Activated naive CD4-positive, alpha-beta T cell treated with anti-CD3 and anti-CD28 coated beads for 36 hours (primary cell): Measurements from ENCODE around the gene GNB4. TPM values are rescaled to one million over a fixed set of nuclear protein-coding genes. Genes with fewer than 3 reads are reported as not detected.

Experiments
- CTCF ChIA-PET: fragments of 350-600 bp; sonication (Branson Sonifier 250); formaldehyde crosslinking; loops from one replicate; lab custom pipeline; 2021; ENCODE audit warnings: antibody characterized with exemption; lab: Charles Lee
- DNase-seq: peaks from one replicate; pipeline ENCODE4 v3.0.0-alpha.2; 2020
- H3K27ac Mint-ChIP-seq: one replicate; pipeline ENCODE4 v1.8.0; 2021; ENCODE audit warnings: mild to moderate bottlenecking, mixed read lengths
- H3K27me3 Mint-ChIP-seq: one replicate; pipeline ENCODE4 v1.8.0; 2021; ENCODE audit warnings: low read depth, mixed read lengths
- H3K36me3 Mint-ChIP-seq: one replicate; pipeline ENCODE4 v1.8.0; 2021; ENCODE audit warnings: low read depth, mixed read lengths
- H3K4me1 Mint-ChIP-seq: one replicate; pipeline ENCODE4 v1.8.0; 2021; ENCODE audit warnings: low read depth, mixed read lengths
- H3K4me3 Mint-ChIP-seq: one replicate; pipeline ENCODE4 v1.8.0; 2021; ENCODE audit warnings: mild to moderate bottlenecking, moderate library complexity, mixed read lengths
- H3K9me3 Mint-ChIP-seq: one replicate; pipeline ENCODE4 v1.8.0; 2021; ENCODE audit warnings: mixed read lengths
- intact Hi-C: fragments of 100-400 bp; cut with micrococcal nuclease; formaldehyde crosslinking; loops from one replicate; pipeline ENCODE4 v1.15.1; 2023
- total RNA-seq, 2 experiments: library from RNA; stranded (reverse); gene quantifications; one replicate each; pipeline ENCODE4 v1.2.3, GENCODE V29; 2021

GNB4 gene
- total RNA-seq, 2 experiments from 2014 or later, result 0.26 to 0.74 TPM

GRCh38 chr3:179432021-179432420, 19.2 kb downstream of the GNB4 start:
- no peaks in the 10 kb centered on the region for H3K36me3 Mint-ChIP-seq
- intact Hi-C loops, result no loop called here
- CTCF ChIA-PET, result no interaction called here
- no peak overlapping the region for H3K4me3 Mint-ChIP-seq
- H3K27me3 Mint-ChIP-seq, result peaks cover 6% of the 10 kb centered on the region
- no peak overlapping the region for H3K27ac Mint-ChIP-seq
- H3K9me3 Mint-ChIP-seq, result no peaks in the 10 kb centered on the region
- no peak for DNase-seq
- no peaks in the 10 kb centered on the region for H3K4me1 Mint-ChIP-seq

- CTCF ChIA-PET, result interaction anchor here (0.6 kb wide), 1 partner anchor 115 kb away, joined by 4 read pairs; no protein-coding TSS in a partner anchor
- H3K27ac Mint-ChIP-seq, result no peak overlapping the region
- intact Hi-C loops, result no loop called here
- no peaks in the 10 kb centered on the region for H3K36me3 Mint-ChIP-seq
- H3K27me3 Mint-ChIP-seq, result peaks cover 6% of the 10 kb centered on the region
- no peak for DNase-seq
- H3K4me1 Mint-ChIP-seq, result no peaks in the 10 kb centered on the region
- no peak overlapping the region for H3K4me3 Mint-ChIP-seq
- H3K9me3 Mint-ChIP-seq, result no peaks in the 10 kb centered on the region
These were observed 20.9 kb downstream of the GNB4 start for GRCh38 chr3:179430277-179430870.

- CTCF ChIA-PET, result no interaction called here
- no peak for DNase-seq
- intact Hi-C loops, result no loop called here
- Mint-ChIP-seq H3K4me3 (no peak overlapping the region), H3K27ac (no peak overlapping the region), H3K27me3 (peaks cover 6% of the 10 kb centered on the region), H3K36me3 (no peaks in the 10 kb centered on the region), H3K4me1 (no peaks in the 10 kb centered on the region), H3K9me3 (no peaks in the 10 kb centered on the region)
These were observed 22.3 kb downstream of the GNB4 start for GRCh38 chr3:179428876-179429548.

- Mint-ChIP-seq H3K4me3 (no peak overlapping the region), H3K9me3 (no peaks in the 10 kb centered on the region), H3K27ac (no peak overlapping the region), H3K27me3 (peaks cover 2% of the 10 kb centered on the region), H3K4me1 (no peaks in the 10 kb centered on the region), H3K36me3 (no peaks in the 10 kb centered on the region)
- CTCF ChIA-PET, result interaction anchor here (0.7 kb wide), 1 partner anchor 212 kb away, joined by 3 read pairs; no protein-coding TSS in a partner anchor
- no peak for DNase-seq
- intact Hi-C loops, result no loop called here
These were observed 26.2 kb downstream of the GNB4 start for GRCh38 chr3:179425075-179425474.

GRCh38 chr3:179421500-179421899, 29.8 kb downstream of the GNB4 start:
- Mint-ChIP-seq H3K27me3 (no peaks in the 10 kb centered on the region), H3K9me3 (no peaks in the 10 kb centered on the region), H3K36me3 (no peaks in the 10 kb centered on the region), H3K4me1 (no peaks in the 10 kb centered on the region), H3K4me3 (no peak overlapping the region), H3K27ac (no peak overlapping the region)
- intact Hi-C loops, result loop anchor here (1.0 kb wide), 1 partner anchor 137 kb away; no protein-coding TSS in a partner anchor
- CTCF ChIA-PET, result no interaction called here
- DNase-seq, result no peak

GRCh38 chr3:179418610-179419009, 32.7 kb downstream of the GNB4 start:
- Mint-ChIP-seq H3K27ac (no peak overlapping the region), H3K27me3 (no peaks in the 10 kb centered on the region), H3K36me3 (no peaks in the 10 kb centered on the region), H3K9me3 (no peaks in the 10 kb centered on the region), H3K4me3 (no peak overlapping the region), H3K4me1 (no peaks in the 10 kb centered on the region)
- CTCF ChIA-PET, result no interaction called here
- DNase-seq, result no peak
- intact Hi-C loops, result no loop called here

GRCh38 chr3:179416681-179417080, 34.6 kb downstream of the GNB4 start:
- intact Hi-C loops, result no loop called here
- Mint-ChIP-seq H3K4me3 (no peak overlapping the region), H3K4me1 (no peaks in the 10 kb centered on the region), H3K36me3 (no peaks in the 10 kb centered on the region), H3K9me3 (no peaks in the 10 kb centered on the region), H3K27ac (no peak overlapping the region), H3K27me3 (no peaks in the 10 kb centered on the region)
- DNase-seq, result no peak
- CTCF ChIA-PET, result no interaction called here

- H3K36me3 Mint-ChIP-seq, result no peaks in the 10 kb centered on the region
- no peak overlapping the region for H3K27ac Mint-ChIP-seq
- CTCF ChIA-PET, result interaction anchor here (0.6 kb wide), 2 partner anchors 351 to 394 kb away, joined by 3 read pairs; no protein-coding TSS in a partner anchor
- DNase-seq, result no peak
- no peaks in the 10 kb centered on the region for H3K9me3 Mint-ChIP-seq
- no peak overlapping the region for H3K4me3 Mint-ChIP-seq
- H3K27me3 Mint-ChIP-seq, result no peaks in the 10 kb centered on the region
- H3K4me1 Mint-ChIP-seq, result no peaks in the 10 kb centered on the region
- intact Hi-C loops, result no loop called here
These were observed 35.9 kb downstream of the GNB4 start for GRCh38 chr3:179415377-179415776.

- H3K27me3 Mint-ChIP-seq, result no peaks in the 10 kb centered on the region
- no peak overlapping the region for H3K27ac Mint-ChIP-seq
- no peaks in the 10 kb centered on the region for H3K4me1 Mint-ChIP-seq
- CTCF ChIA-PET, result no interaction called here
- no peak overlapping the region for H3K4me3 Mint-ChIP-seq
- no peak for DNase-seq
- H3K9me3 Mint-ChIP-seq, result no peaks in the 10 kb centered on the region
- no peaks in the 10 kb centered on the region for H3K36me3 Mint-ChIP-seq
- intact Hi-C loops, result no loop called here
These were observed 36.5 kb downstream of the GNB4 start for GRCh38 chr3:179414804-179415203.

GRCh38 chr3:179410999-179411398, 40.3 kb downstream of the GNB4 start:
- intact Hi-C loops, result no loop called here
- H3K27me3 Mint-ChIP-seq, result no peaks in the 10 kb centered on the region
- DNase-seq, result no peak
- H3K27ac Mint-ChIP-seq, result no peak overlapping the region
- H3K4me1 Mint-ChIP-seq, result no peaks in the 10 kb centered on the region
- H3K4me3 Mint-ChIP-seq, result no peak overlapping the region
- H3K9me3 Mint-ChIP-seq, result no peaks in the 10 kb centered on the region
- H3K36me3 Mint-ChIP-seq, result no peaks in the 10 kb centered on the region
- CTCF ChIA-PET, result no interaction called here

GRCh38 chr3:179410331-179410730, 40.9 kb downstream of the GNB4 start:
- no peaks in the 10 kb centered on the region for H3K4me1 Mint-ChIP-seq
- intact Hi-C loops, result no loop called here
- no peak for DNase-seq
- no peak overlapping the region for H3K4me3 Mint-ChIP-seq
- H3K27me3 Mint-ChIP-seq, result no peaks in the 10 kb centered on the region
- CTCF ChIA-PET, result no interaction called here
- H3K9me3 Mint-ChIP-seq, result no peaks in the 10 kb centered on the region
- H3K36me3 Mint-ChIP-seq, result no peaks in the 10 kb centered on the region
- H3K27ac Mint-ChIP-seq, result no peak overlapping the region

GRCh38 chr3:179404307-179404706, 47.0 kb downstream of the GNB4 start:
- no peaks in the 10 kb centered on the region for H3K27me3 Mint-ChIP-seq

GRCh38 chr3:179402963-179403362, 48.3 kb downstream of the GNB4 start:
- intact Hi-C loops, result no loop called here
- H3K27me3 Mint-ChIP-seq, result no peaks in the 10 kb centered on the region
- no peaks in the 10 kb centered on the region for H3K9me3 Mint-ChIP-seq
- H3K4me3 Mint-ChIP-seq, result no peak overlapping the region
- no peak for DNase-seq
- peaks cover 6% of the 10 kb centered on the region for H3K36me3 Mint-ChIP-seq
- CTCF ChIA-PET, result interaction anchor here (0.6 to 0.9 kb wide), 2 partner anchors 27 to 82 kb away, joined by 3 to 4 read pairs; no protein-coding TSS in a partner anchor
- no peaks in the 10 kb centered on the region for H3K4me1 Mint-ChIP-seq
- no peak overlapping the region for H3K27ac Mint-ChIP-seq

More at GRCh38 chr3:179404307-179404706, 47.0 kb downstream of the GNB4 start:
- Mint-ChIP-seq H3K4me1 (no peaks in the 10 kb centered on the region), H3K4me3 (no peak overlapping the region), H3K27ac (no peak overlapping the region), H3K9me3 (no peaks in the 10 kb centered on the region), H3K36me3 (peaks cover 6% of the 10 kb centered on the region)
- intact Hi-C loops, result no loop called here
- CTCF ChIA-PET, result no interaction called here
- DNase-seq, result no peak
